SK-N-SH (cell line): ENCODE data around the gene MATN1.

Experiments
- CTCF ChIP-seq: fragments of 200-600 bp; sonication (generic); IDR thresholded peaks from 2 replicates; pipeline ENCODE4 v1.6.1; 2017; ENCODE audit warnings: antibody characterized with exemption, mild to moderate bottlenecking, moderate library complexity
- EZH2phosphoT487 ChIP-seq: fragments of 200-600 bp; sonication (generic); IDR thresholded peaks from 2 replicates; pipeline ENCODE4 v1.6.1; 2017; ENCODE audit warnings: low read depth, mixed run types, mild to moderate bottlenecking, antibody characterized with exemption, moderate library complexity, borderline replicate concordance
- FOXM1 ChIP-seq: IDR thresholded peaks from 2 replicates; pipeline ENCODE4 v1.4.0; 2012; ENCODE audit warnings: low read depth, mild to moderate bottlenecking
- MAX ChIP-seq: IDR thresholded peaks from 2 replicates; pipeline ENCODE4 v1.4.0; 2012; ENCODE audit warnings: low read depth
- POLR2AphosphoS5 ChIP-seq: IDR thresholded peaks from 2 replicates; pipeline ENCODE4 v1.6.1; 2012; ENCODE audit warnings: low read depth, low read length
- RAD21 ChIP-seq: IDR thresholded peaks from 2 replicates; pipeline ENCODE4 v1.6.1; 2012; ENCODE audit warnings: mild to moderate bottlenecking, low read length
- RCOR1 ChIP-seq: fragments of 150-350 bp; IDR thresholded peaks from 2 replicates; pipeline ENCODE4 v1.6.1; 2017; ENCODE audit warnings: antibody characterized with exemption, low read length
- REST ChIP-seq: IDR thresholded peaks from 2 replicates; pipeline ENCODE4 v1.6.1; 2012; ENCODE audit warnings: mild to moderate bottlenecking, low read depth, low read length, moderate library complexity
- SIN3A ChIP-seq: IDR thresholded peaks from 2 replicates; pipeline ENCODE4 v1.6.1; 2012; ENCODE audit warnings: low read depth, mild to moderate bottlenecking, low read length, moderate library complexity, borderline replicate concordance
- SMC3 ChIP-seq: IDR thresholded peaks from 2 replicates; pipeline ENCODE4 v1.6.1; 2012; ENCODE audit warnings: low read depth, low read length, improper control_type of control experiment
- USF1 ChIP-seq: IDR thresholded peaks from 2 replicates; pipeline ENCODE4 v1.4.0; 2012; ENCODE audit warnings: low read depth, borderline replicate concordance
- ZBTB33 ChIP-seq: IDR thresholded peaks from 2 replicates; pipeline ENCODE4 v1.4.0; 2012; ENCODE audit warnings: low read depth, borderline replicate concordance

- TF ChIP-seq CTCF (no peak), POLR2AphosphoS5 (no peak), USF1 (no peak), EZH2phosphoT487 (no peak), SMC3 (no peak), SIN3A (no peak), RAD21 (no peak), ZBTB33 (no peak), RCOR1 (no peak), REST (no peak), MAX (no peak), FOXM1 (no peak)
Observed at GRCh38 chr1:30762152-30762929, 39.0 kb upstream of the MATN1 start.
